ENCODE measurements around the gene COX19. TPM values are rescaled to one million over a fixed set of nuclear protein-coding genes. Genes with fewer than 3 reads are reported as not detected.

The COX19 gene
- total RNA-seq, 1 experiment from 2014 or later: 28.9 TPM

GRCh38 chr7:934469-935163 lies 40.7 kb downstream of the COX19 start:
- no peak for DNase-seq
- no peak overlapping the region for H3K4me3 ChIP-seq
- no TSS peak for BruUV-seq (replicated peaks)
- H2AFZ ChIP-seq: no peak overlapping the region
- H3K27me3 ChIP-seq (ENCODE audit: insufficient read depth, low read depth): no peaks in the 10 kb centered on the region
- H3K36me3 ChIP-seq (ENCODE audit: low read depth): no peaks in the 10 kb centered on the region
- no peaks in the 10 kb centered on the region for H4K20me1 ChIP-seq (ENCODE audit: insufficient read depth)
- H3K9me3 ChIP-seq (ENCODE audit: insufficient read depth, low read depth): no peaks in the 10 kb centered on the region
- ChIA-PET POLR2A (ENCODE audit: unreplicated experiment) (no interaction called here), CTCF (no interaction called here)
- H3K79me2 ChIP-seq (ENCODE audit: low read depth): no peaks in the 10 kb centered on the region
- H3K4me1 ChIP-seq (replicated peaks; ENCODE audit: insufficient read depth): peaks cover 13% of the 10 kb centered on the region
- peaks cover 28% of the 10 kb centered on the region for H3F3A ChIP-seq (ENCODE audit: insufficient read depth, low read depth)
- intact Hi-C loops (cut with micrococcal nuclease; ENCODE audit: unreplicated experiment): no loop called here
- TF ChIP-seq CTCF (conservative IDR thresholded peaks at IDR 0.05) (no peak), EZH2 (IDR thresholded peaks at IDR 0.05; ENCODE audit: low read depth) (no peak)
- H3K4me2 ChIP-seq: no peak overlapping the region
- H3K9me2 ChIP-seq (ENCODE audit: insufficient read depth): no peaks in the 10 kb centered on the region
- no peak overlapping the region for H3K27ac ChIP-seq

- TF ChIP-seq EZH2 (IDR thresholded peaks at IDR 0.05; ENCODE audit: low read depth) (no peak), CTCF (conservative IDR thresholded peaks at IDR 0.05) (no peak)
- Histone ChIP-seq H3K9me3 (ENCODE audit: insufficient read depth, low read depth) (no peaks in the 10 kb centered on the region), H3K27ac (no peak overlapping the region), H2AFZ (no peak overlapping the region), H3K4me1 (replicated peaks; ENCODE audit: insufficient read depth) (peaks cover 13% of the 10 kb centered on the region), H3K79me2 (ENCODE audit: low read depth) (no peaks in the 10 kb centered on the region), H3K4me3 (no peak overlapping the region), H3K36me3 (ENCODE audit: low read depth) (no peaks in the 10 kb centered on the region), H4K20me1 (ENCODE audit: insufficient read depth) (no peaks in the 10 kb centered on the region), H3K27me3 (ENCODE audit: insufficient read depth, low read depth) (no peaks in the 10 kb centered on the region), H3K9me2 (ENCODE audit: insufficient read depth) (no peaks in the 10 kb centered on the region), H3K4me2 (no peak overlapping the region), H3F3A (ENCODE audit: insufficient read depth, low read depth) (peaks cover 12% of the 10 kb centered on the region)
- POLR2A ChIA-PET (ENCODE audit: unreplicated experiment): no interaction called here
- BruUV-seq (replicated peaks): TSS peak; percentile 15
- CTCF ChIA-PET: no interaction called here
- intact Hi-C loops (cut with micrococcal nuclease; ENCODE audit: unreplicated experiment): no loop called here
- no peak for DNase-seq
Observed at GRCh38 chr7:932651-932975, 42.7 kb downstream of the COX19 start.

- Histone ChIP-seq H3K79me2 (ENCODE audit: low read depth) (no peaks in the 10 kb centered on the region), H3K36me3 (ENCODE audit: low read depth) (no peaks in the 10 kb centered on the region), H3K9me3 (ENCODE audit: insufficient read depth, low read depth) (no peaks in the 10 kb centered on the region), H3K9me2 (ENCODE audit: insufficient read depth) (no peaks in the 10 kb centered on the region), H3K4me1 (replicated peaks; ENCODE audit: insufficient read depth) (peaks cover 13% of the 10 kb centered on the region), H3K4me2 (no peak overlapping the region), H3K4me3 (no peak overlapping the region), H3K27ac (no peak overlapping the region), H3K27me3 (ENCODE audit: insufficient read depth, low read depth) (no peaks in the 10 kb centered on the region), H4K20me1 (ENCODE audit: insufficient read depth) (no peaks in the 10 kb centered on the region), H3F3A (ENCODE audit: insufficient read depth, low read depth) (peaks cover 12% of the 10 kb centered on the region; the same call in 1 of the 2 replicates), H2AFZ (no peak overlapping the region)
- DNase-seq: no peak
- CTCF ChIA-PET: no interaction called here
- intact Hi-C loops (cut with micrococcal nuclease; ENCODE audit: unreplicated experiment): no loop called here
- POLR2A ChIA-PET (ENCODE audit: unreplicated experiment): no interaction called here
- TF ChIP-seq CTCF (conservative IDR thresholded peaks at IDR 0.05): no peak
- TF ChIP-seq EZH2 (IDR thresholded peaks at IDR 0.05; ENCODE audit: low read depth): no peak
- no TSS peak for BruUV-seq (replicated peaks)
Observed at GRCh38 chr7:931871-932650, 43.3 kb downstream of the COX19 start.
